Measurements from ENCODE around the gene PDPN.
A peak's percentile ranks its signal among the peaks of the same experiment; 100 is the strongest.

PDPN gene

GRCh38 chr1:13617773-13618172 is 34.1 kb downstream of the PDPN start:
- no peak for DNase-seq (ENCODE audit: low read depth, low spot score)

- no peak for DNase-seq (ENCODE audit: low read depth, low spot score)
Observed at GRCh38 chr1:13618483-13618882, 34.9 kb downstream of the PDPN start.

- no peak for DNase-seq (ENCODE audit: low read depth, low spot score)
Observed at GRCh38 chr1:13619909-13620308, 36.3 kb downstream of the PDPN start.

GRCh38 chr1:13620825-13621224 is 37.2 kb downstream of the PDPN start:
- no peak for DNase-seq (ENCODE audit: low read depth, low spot score)

GRCh38 chr1:13622446-13622845 is 38.8 kb downstream of the PDPN start:
- DNase-seq (ENCODE audit: low read depth, low spot score): no peak

- no peak for DNase-seq (ENCODE audit: low read depth, low spot score)
Observed at GRCh38 chr1:13623021-13623637, 39.5 kb downstream of the PDPN start.

- no peak for DNase-seq (ENCODE audit: low read depth, low spot score)
Observed at GRCh38 chr1:13624526-13624925, 40.9 kb downstream of the PDPN start.

- no peak for DNase-seq (ENCODE audit: low read depth, low spot score)
Observed at GRCh38 chr1:13627127-13627526, 43.5 kb downstream of the PDPN start.

GRCh38 chr1:13628218-13628617 is 44.6 kb downstream of the PDPN start:
- no peak for DNase-seq (ENCODE audit: low read depth, low spot score)

- peak; percentile 16 for DNase-seq (ENCODE audit: low read depth, low spot score)
Observed at GRCh38 chr1:13628711-13629110, 45.1 kb downstream of the PDPN start.

- DNase-seq (ENCODE audit: low read depth, low spot score): no peak
Observed at GRCh38 chr1:13642306-13643004, 58.8 kb downstream of the PDPN start.

- no peak for DNase-seq (ENCODE audit: low read depth, low spot score)
Observed at GRCh38 chr1:13643017-13643416, 59.4 kb downstream of the PDPN start.

- no peak for DNase-seq (ENCODE audit: low read depth, low spot score)
Observed at GRCh38 chr1:13646521-13646920, 62.9 kb downstream of the PDPN start.

- no peak for DNase-seq (ENCODE audit: low read depth, low spot score)
Observed at GRCh38 chr1:13651279-13651678, 67.6 kb downstream of the PDPN start.

- no peak for DNase-seq (ENCODE audit: low read depth, low spot score)
Observed at GRCh38 chr1:13652238-13652637, 68.6 kb downstream of the PDPN start.

GRCh38 chr1:13661539-13661938 is 77.9 kb downstream of the PDPN start:
- no peak for DNase-seq (ENCODE audit: low read depth, low spot score)

GRCh38 chr1:13662493-13662892 is 78.9 kb downstream of the PDPN start:
- DNase-seq (ENCODE audit: low read depth, low spot score): no peak

GRCh38 chr1:13663969-13664368 is 80.3 kb downstream of the PDPN start:
- no peak for DNase-seq (ENCODE audit: low read depth, low spot score)

- no peak for DNase-seq (ENCODE audit: low read depth, low spot score)
Observed at GRCh38 chr1:13664451-13664850, 80.8 kb downstream of the PDPN start.

- DNase-seq (ENCODE audit: low read depth, low spot score): no peak
Observed at GRCh38 chr1:13666317-13666716, 82.7 kb downstream of the PDPN start.
